IMR-90 (cell line): ENCODE results near the gene ATP6V1A. TPM values are rescaled to one million over a fixed set of nuclear protein-coding genes. Genes with fewer than 3 reads are reported as not detected.

Experiments used
- ATAC-seq: fragments of 200-7000 bp; cut with Tn5 transposase; 2 replicates; pipeline ENCODE4 v1.9.1; 2020; ENCODE audit warnings: low read depth, mild to moderate bottlenecking, moderate library complexity
- BruUV-seq: library from RNA; stranded (reverse); fragments of 400-500 nt; replicated peaks from 2 replicates; lab custom pipeline; 2021; lab: Mats Ljungman, UMichigan
- CTCF ChIA-PET: fragments of 300-600 bp; formaldehyde crosslinking; extraction: SDS; loops from one replicate; lab custom pipeline; 2021; ENCODE audit warnings: antibody characterized with exemption; lab: Yijun Ruan, JAX
- POLR2A ChIA-PET: fragments of 300-600 bp; sonication (Branson Sonifier 250); formaldehyde crosslinking; loops from one replicate; lab custom pipeline; 2022; ENCODE audit warnings: antibody characterized with exemption; ENCODE audit not compliant: unreplicated experiment; lab: Charles Lee
- DNase-seq: peaks from one replicate; pipeline ENCODE4 v3.0.0; 2013
- H2AFZ ChIP-seq: replicated peaks from 2 replicates; pipeline ENCODE3; 2013; ENCODE audit warnings: low read length, mild to moderate bottlenecking; ENCODE audit not compliant: poor library complexity
- H2AK5ac ChIP-seq: 2 replicates; pipeline ENCODE4 v1.6.1; 2013; ENCODE audit warnings: low read depth, low read length, inconsistent platforms
- H2AK9ac ChIP-seq: replicated peaks from 2 replicates; pipeline ENCODE3; 2013; ENCODE audit warnings: mild to moderate bottlenecking, low read depth, low read length, moderate library complexity; ENCODE audit not compliant: poor library complexity
- H2BK120ac ChIP-seq: 2 replicates; pipeline ENCODE4 v1.6.1; 2013; ENCODE audit warnings: low read depth, low read length, inconsistent platforms
- H2BK15ac ChIP-seq: 3 replicates; pipeline ENCODE4 v1.6.1; 2013; ENCODE audit warnings: low read depth, low read length, inconsistent platforms
- H2BK20ac ChIP-seq: 2 replicates; pipeline ENCODE4 v1.6.1; 2013; ENCODE audit warnings: low read depth, mild to moderate bottlenecking, inconsistent platforms, low read length, moderate library complexity
- H2BK5ac ChIP-seq: 2 replicates; pipeline ENCODE4 v1.6.1; 2013; ENCODE audit warnings: mild to moderate bottlenecking, low read depth, low read length, inconsistent platforms; ENCODE audit not compliant: poor library complexity, severe bottlenecking
- H3K14ac ChIP-seq: replicated peaks from 2 replicates; pipeline ENCODE4 v1.6.1; 2013; ENCODE audit warnings: low read depth, low read length, inconsistent platforms
- H3K18ac ChIP-seq: 2 replicates; pipeline ENCODE4 v1.6.1; 2013; ENCODE audit warnings: low read depth, low read length, control low read depth
- H3K23ac ChIP-seq: 2 replicates; pipeline ENCODE4 v1.6.1; 2013; ENCODE audit warnings: low read depth, low read length, inconsistent platforms
- H3K27ac ChIP-seq: 2 replicates; pipeline ENCODE4 v1.5.1; 2013; ENCODE audit warnings: mild to moderate bottlenecking, control low read depth, low read length; ENCODE audit not compliant: insufficient read depth
- H3K27me3 ChIP-seq: 2 replicates; pipeline ENCODE4 v1.6.1; 2013; ENCODE audit warnings: low read length; ENCODE audit not compliant: control insufficient read depth, insufficient read depth
- H3K36me3 ChIP-seq: 2 replicates; pipeline ENCODE4 v1.6.1; 2013; ENCODE audit warnings: low read length, mixed read lengths; ENCODE audit not compliant: control insufficient read depth, insufficient read depth
- H3K4ac ChIP-seq: 2 replicates; pipeline ENCODE4 v1.6.1; 2013; ENCODE audit warnings: low read depth, low read length, inconsistent platforms
- H3K4me1 ChIP-seq: 2 replicates; pipeline ENCODE4 v1.6.1; 2013; ENCODE audit warnings: low read length, mixed read lengths; ENCODE audit not compliant: control insufficient read depth, insufficient read depth
- H3K4me2 ChIP-seq: 2 replicates; pipeline ENCODE4 v1.6.1; 2013; ENCODE audit warnings: low read depth, mild to moderate bottlenecking, control low read depth, low read length, moderate library complexity
- H3K4me3 ChIP-seq: 2 replicates; pipeline ENCODE4 v1.5.1; 2013; ENCODE audit warnings: low read depth, mild to moderate bottlenecking, control low read depth, low read length, moderate library complexity; ENCODE audit not compliant: insufficient read depth
- H3K56ac ChIP-seq: 2 replicates; pipeline ENCODE4 v1.6.1; 2013; ENCODE audit warnings: low read length, inconsistent platforms; ENCODE audit not compliant: insufficient read depth; ENCODE audit errors: extremely low read depth
- H3K79me1 ChIP-seq, 2 experiments: 2 replicates each; pipeline ENCODE4 v1.6.1; 2013; ENCODE audit warnings: low read length in 2 of 2, inconsistent platforms in 1 of 2, low read depth in 1 of 2
- H3K9ac ChIP-seq: 2 replicates; pipeline ENCODE4 v1.6.1; 2013; ENCODE audit warnings: low read depth, low read length, control low read depth
- H3K9me1 ChIP-seq: 2 replicates; pipeline ENCODE4 v1.6.1; 2013; ENCODE audit warnings: low read length, inconsistent platforms; ENCODE audit not compliant: insufficient read depth
- H3K9me3 ChIP-seq: 2 replicates; pipeline ENCODE4 v1.6.1; 2013; ENCODE audit warnings: low read length; ENCODE audit not compliant: control insufficient read depth, insufficient read depth
- H4K20me1 ChIP-seq: 2 replicates; pipeline ENCODE4 v1.6.1; 2013; ENCODE audit warnings: low read length, inconsistent platforms; ENCODE audit not compliant: insufficient read depth
- H4K5ac ChIP-seq: 2 replicates; pipeline ENCODE4 v1.6.1; 2013; ENCODE audit warnings: mild to moderate bottlenecking, low read depth, low read length, control low read depth
- H4K8ac ChIP-seq, 2 experiments: 2 replicates each; pipeline ENCODE4 v1.6.1; 2013; ENCODE audit warnings: low read depth in 2 of 2, low read length in 2 of 2, control low read depth in 1 of 2, inconsistent platforms in 1 of 2
- H4K91ac ChIP-seq: 2 replicates; pipeline ENCODE4 v1.6.1; 2013; ENCODE audit warnings: low read depth, low read length, inconsistent platforms; ENCODE audit not compliant: insufficient read depth
- CTCF ChIP-seq: conservative IDR thresholded peaks from 2 replicates; pipeline ENCODE4 v1.5.1; 2012; ENCODE audit warnings: mild to moderate bottlenecking, low read depth, low read length, improper control_type of control experiment
- MAFK ChIP-seq: IDR thresholded peaks from 2 replicates; pipeline ENCODE4 v1.6.1; 2012; ENCODE audit warnings: low read depth, low read length, improper control_type of control experiment
- POLR2A ChIP-seq: IDR thresholded peaks from 2 replicates; pipeline ENCODE4 v1.6.1; 2012; ENCODE audit warnings: mild to moderate bottlenecking, low read depth, low read length
- RAD21 ChIP-seq: IDR thresholded peaks from 2 replicates; pipeline ENCODE4 v1.6.1; 2012; ENCODE audit warnings: low read length, improper control_type of control experiment
- SMC3 ChIP-seq: fragments of 150-350 bp; IDR thresholded peaks from 2 replicates; pipeline ENCODE4 v1.6.1; 2016; ENCODE audit warnings: low read depth, mild to moderate bottlenecking, antibody characterized with exemption, low read length, moderate library complexity
- WGBS, 2 experiments: methylation state at CpG; one replicate each; pipeline versions ENCODE4 v1.1.5 to v1.1.7; 2013; ENCODE audit warnings: missing lambda C conversion rate in 2 of 2; ENCODE audit not compliant: insufficient read length in 1 of 2; ENCODE audit errors: extremely low coverage in 2 of 2; 5-methylcytosine and 5-hydroxymethylcytosine counted together
- dilution Hi-C: fragments of 300-500 bp; cut with HindIII; formaldehyde crosslinking; loops from one replicate; pipeline ENCODE4 v1.14.3; 2018; ENCODE audit warnings: low sequenced_read_pairs; ENCODE audit not compliant: unreplicated experiment
- in situ Hi-C: fragments of 300-500 bp; cut with MboI; formaldehyde crosslinking; loops from 3 replicates; pipeline ENCODE4 v1.14.3; 2019; ENCODE audit warnings: low sequenced_read_pairs, inconsistent platforms, mixed read lengths
- intact Hi-C: fragments of 100-400 bp; cut with micrococcal nuclease; formaldehyde crosslinking; loops from 2 replicates; pipeline ENCODE4 v1.10.0; 2022
- polyA plus RNA-seq, 3 experiments: library from polyadenylated mRNA; depleted of rRNA; stranded (reverse); fragments of >200 nt; gene quantifications; 2 replicates each; pipeline ENCODE4 v1.2.3, GENCODE V29; 2012; ENCODE audit warnings: low replicate concordance in 1 of 3
- total RNA-seq: library from RNA; depleted of rRNA; stranded (reverse); fragments of >200 nt; gene quantifications from 2 replicates; pipeline ENCODE4 v1.2.3, GENCODE V29; 2012
- TF ChIP-seq, protein P1 (sequence below): fragments of 150-350 bp; IDR thresholded peaks from 2 replicates; pipeline ENCODE4 v1.6.1; 2016; ENCODE audit warnings: low read depth, mild to moderate bottlenecking, low read length, moderate library complexity, borderline replicate concordance

Gene ATP6V1A
- total and polyA plus RNA-seq, 2 of the 4 experiments (the other 2 are of a cell fraction), result 15.1 to 98.0 TPM

GRCh38 chr3:113819866-113820265, 73.0 kb downstream of the ATP6V1A start:
- H2AK9ac ChIP-seq, result no peak overlapping the region
- no peaks in the 10 kb centered on the region for H4K20me1 ChIP-seq
- intact Hi-C loops (no loop called here), in situ Hi-C loops (no loop called here), dilution Hi-C loops (no loop called here)
- TF ChIP-seq SMC3 (no peak), CTCF (no peak), MAFK (no peak), RAD21 (no peak), POLR2A (no peak)
- TF ChIP-seq, protein P1, sequence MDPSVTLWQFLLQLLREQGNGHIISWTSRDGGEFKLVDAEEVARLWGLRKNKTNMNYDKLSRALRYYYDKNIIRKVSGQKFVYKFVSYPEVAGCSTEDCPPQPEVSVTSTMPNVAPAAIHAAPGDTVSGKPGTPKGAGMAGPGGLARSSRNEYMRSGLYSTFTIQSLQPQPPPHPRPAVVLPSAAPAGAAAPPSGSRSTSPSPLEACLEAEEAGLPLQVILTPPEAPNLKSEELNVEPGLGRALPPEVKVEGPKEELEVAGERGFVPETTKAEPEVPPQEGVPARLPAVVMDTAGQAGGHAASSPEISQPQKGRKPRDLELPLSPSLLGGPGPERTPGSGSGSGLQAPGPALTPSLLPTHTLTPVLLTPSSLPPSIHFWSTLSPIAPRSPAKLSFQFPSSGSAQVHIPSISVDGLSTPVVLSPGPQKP, result no peak
- H3K4ac ChIP-seq, result no peak overlapping the region
- H4K91ac ChIP-seq, result no peak overlapping the region
- WGBS, 2 experiments, result 80% methylated on average over 1 of the region's 3 CpGs; no CpG with 5 or more reads in 1 of the 2 experiments
- DNase-seq, result no peak
- peak overlapping the region; percentile 72 for H2AFZ ChIP-seq
- no peak overlapping the region for H2BK5ac ChIP-seq
- H3K9me1 ChIP-seq, result no peaks in the 10 kb centered on the region
- H3K18ac ChIP-seq, result no peak overlapping the region
- H3K4me1 ChIP-seq, result no peaks in the 10 kb centered on the region
- no peak for ATAC-seq
- H2AK5ac ChIP-seq, result no peak overlapping the region
- H3K79me1 ChIP-seq, result no peaks in the 10 kb centered on the region
- H2BK120ac ChIP-seq, result no peak overlapping the region
- no peak overlapping the region for H4K5ac ChIP-seq
- ChIA-PET POLR2A (no interaction called here), CTCF (no interaction called here)
- H3K9me3 ChIP-seq, result no peaks in the 10 kb centered on the region
- H3K4me2 ChIP-seq, result no peak overlapping the region
- H3K36me3 ChIP-seq, result no peaks in the 10 kb centered on the region
- H2BK15ac ChIP-seq, result no peak overlapping the region
- H3K9ac ChIP-seq, result no peak overlapping the region
- 0 out of 2 replicates have a peak overlapping the region, but pooled peaks have one; percentile 24 for H2BK20ac ChIP-seq
- no peaks in the 10 kb centered on the region for H3K27me3 ChIP-seq
- no peak overlapping the region for H4K8ac ChIP-seq
- H3K23ac ChIP-seq, result no peak overlapping the region
- no peak overlapping the region for H3K27ac ChIP-seq
- no peak overlapping the region for H3K14ac ChIP-seq
- no peak overlapping the region for H3K4me3 ChIP-seq
- BruUV-seq, result no TSS peak
- H3K56ac ChIP-seq, result no peak overlapping the region
